ENCODE measurements around the gene SIN3A.

Gene SIN3A

DNA sequence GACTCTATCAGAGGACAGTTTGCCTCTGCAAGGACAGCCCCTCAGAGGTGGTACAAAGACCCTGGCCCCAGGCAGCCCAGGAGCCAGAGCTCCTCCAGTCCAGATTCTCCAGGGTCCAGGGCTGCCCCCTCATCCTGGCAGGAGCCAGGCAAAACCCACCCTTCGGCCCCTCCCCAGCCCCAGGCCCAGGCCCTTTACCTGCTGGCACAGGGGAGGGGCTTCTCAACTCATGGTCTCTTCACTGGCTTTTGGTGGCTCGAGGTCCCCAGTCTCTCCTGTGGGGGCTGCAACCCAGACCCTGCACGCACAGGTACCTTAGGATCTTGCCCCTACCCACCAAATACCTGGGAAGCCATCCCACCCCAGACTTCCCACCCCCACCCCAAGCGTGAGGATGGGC lies 96.1 kb downstream of the SIN3A start:
- no peak overlapping the region for H3K27ac ChIP-seq
- no peaks in the 10 kb centered on the region for H4K20me1 ChIP-seq (ENCODE audit: insufficient read depth)
- H2AFZ ChIP-seq (ENCODE audit: low read depth), result no peak overlapping the region
- no peak overlapping the region for H3K9ac ChIP-seq
- H3K4me3 ChIP-seq (IDR thresholded peaks at IDR 0.05; ENCODE audit: insufficient read depth, low read depth, low read length), result no peak overlapping the region
- TF ChIP-seq, protein P1, sequence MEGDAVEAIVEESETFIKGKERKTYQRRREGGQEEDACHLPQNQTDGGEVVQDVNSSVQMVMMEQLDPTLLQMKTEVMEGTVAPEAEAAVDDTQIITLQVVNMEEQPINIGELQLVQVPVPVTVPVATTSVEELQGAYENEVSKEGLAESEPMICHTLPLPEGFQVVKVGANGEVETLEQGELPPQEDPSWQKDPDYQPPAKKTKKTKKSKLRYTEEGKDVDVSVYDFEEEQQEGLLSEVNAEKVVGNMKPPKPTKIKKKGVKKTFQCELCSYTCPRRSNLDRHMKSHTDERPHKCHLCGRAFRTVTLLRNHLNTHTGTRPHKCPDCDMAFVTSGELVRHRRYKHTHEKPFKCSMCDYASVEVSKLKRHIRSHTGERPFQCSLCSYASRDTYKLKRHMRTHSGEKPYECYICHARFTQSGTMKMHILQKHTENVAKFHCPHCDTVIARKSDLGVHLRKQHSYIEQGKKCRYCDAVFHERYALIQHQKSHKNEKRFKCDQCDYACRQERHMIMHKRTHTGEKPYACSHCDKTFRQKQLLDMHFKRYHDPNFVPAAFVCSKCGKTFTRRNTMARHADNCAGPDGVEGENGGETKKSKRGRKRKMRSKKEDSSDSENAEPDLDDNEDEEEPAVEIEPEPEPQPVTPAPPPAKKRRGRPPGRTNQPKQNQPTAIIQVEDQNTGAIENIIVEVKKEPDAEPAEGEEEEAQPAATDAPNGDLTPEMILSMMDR (conservative IDR thresholded peaks at IDR 0.05; ENCODE audit: low read depth, low read length), result no peak
- no peaks in the 10 kb centered on the region for H3K79me2 ChIP-seq (ENCODE audit: insufficient read depth, low read depth)
- no peaks in the 10 kb centered on the region for H3K27me3 ChIP-seq (ENCODE audit: insufficient read depth, low read depth)
- H3K4me1 ChIP-seq (ENCODE audit: low read depth, poor library complexity, severe bottlenecking), result no peaks in the 10 kb centered on the region
- no peaks in the 10 kb centered on the region for H3K36me3 ChIP-seq (ENCODE audit: insufficient read depth)
- no peak overlapping the region for H3K4me2 ChIP-seq

DNA sequence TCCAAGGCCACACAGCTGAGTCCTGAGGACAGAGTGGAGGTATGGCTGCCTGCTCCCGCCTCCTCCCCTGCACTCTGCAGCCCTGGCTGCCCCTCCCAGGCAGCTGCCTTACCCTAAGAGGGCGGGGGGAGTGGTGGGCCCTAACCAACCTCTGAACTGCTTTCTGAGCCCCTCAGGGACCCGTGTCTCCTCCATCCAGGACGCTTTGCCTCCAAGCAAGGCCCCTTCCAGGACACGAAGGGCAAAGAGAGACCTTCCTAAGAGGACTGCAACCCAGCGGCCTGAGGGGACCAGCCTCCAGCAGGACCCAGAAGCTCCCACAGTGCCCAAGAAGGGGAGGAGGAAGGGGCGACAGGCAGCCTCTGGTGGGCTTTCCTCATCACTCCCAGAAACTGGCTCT lies 97.0 kb downstream of the SIN3A start:
- TF ChIP-seq, protein P1 (conservative IDR thresholded peaks at IDR 0.05; ENCODE audit: low read depth, low read length), result no peak
- no peak overlapping the region for H2AFZ ChIP-seq (ENCODE audit: low read depth)
- no peaks in the 10 kb centered on the region for H3K27me3 ChIP-seq (ENCODE audit: insufficient read depth, low read depth)
- no peaks in the 10 kb centered on the region for H3K79me2 ChIP-seq (ENCODE audit: insufficient read depth, low read depth)
- H3K36me3 ChIP-seq (ENCODE audit: insufficient read depth), result no peaks in the 10 kb centered on the region
- no peak overlapping the region for H3K4me3 ChIP-seq (IDR thresholded peaks at IDR 0.05; ENCODE audit: insufficient read depth, low read depth, low read length)
- H4K20me1 ChIP-seq (ENCODE audit: insufficient read depth), result no peaks in the 10 kb centered on the region
- H3K4me1 ChIP-seq (ENCODE audit: low read depth, poor library complexity, severe bottlenecking), result peaks cover 8% of the 10 kb centered on the region
- H3K4me2 ChIP-seq, result no peak overlapping the region
- H3K9ac ChIP-seq, result no peak overlapping the region
- no peak overlapping the region for H3K27ac ChIP-seq

DNA sequence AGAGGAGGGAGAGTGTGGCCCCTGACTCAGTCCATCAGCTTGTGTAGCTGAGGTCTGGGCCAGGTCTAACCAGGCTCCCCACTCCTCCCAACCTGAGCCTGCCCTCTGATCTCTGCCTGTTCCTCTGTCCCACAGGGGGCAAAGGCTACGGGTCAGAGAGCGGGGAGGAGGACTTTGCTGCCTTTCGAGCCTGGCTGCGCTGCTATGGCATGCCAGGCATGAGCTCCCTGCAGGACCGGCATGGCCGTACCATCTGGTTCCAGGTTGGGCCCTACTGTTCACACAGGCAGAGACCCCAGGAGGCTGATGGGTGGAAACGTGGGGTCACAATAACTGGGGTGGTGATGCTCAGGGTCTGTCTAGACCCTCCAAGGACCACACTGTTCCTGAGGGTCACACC lies 97.9 kb downstream of the SIN3A start:
- Histone ChIP-seq H3K27me3 (ENCODE audit: insufficient read depth, low read depth) (peaks cover 2% of the 10 kb centered on the region; the same call in 1 of the 2 replicates), H2AFZ (ENCODE audit: low read depth) (no peak overlapping the region), H3K9ac (no peak overlapping the region), H3K4me1 (ENCODE audit: low read depth, poor library complexity, severe bottlenecking) (peaks cover 8% of the 10 kb centered on the region), H4K20me1 (ENCODE audit: insufficient read depth) (no peaks in the 10 kb centered on the region), H3K4me3 (IDR thresholded peaks at IDR 0.05; ENCODE audit: insufficient read depth, low read depth, low read length) (no peak overlapping the region), H3K79me2 (ENCODE audit: insufficient read depth, low read depth) (no peaks in the 10 kb centered on the region), H3K27ac (no peak overlapping the region), H3K4me2 (no peak overlapping the region), H3K36me3 (ENCODE audit: insufficient read depth) (no peaks in the 10 kb centered on the region)
- TF ChIP-seq, protein P1 (conservative IDR thresholded peaks at IDR 0.05; ENCODE audit: low read depth, low read length), result no peak

DNA sequence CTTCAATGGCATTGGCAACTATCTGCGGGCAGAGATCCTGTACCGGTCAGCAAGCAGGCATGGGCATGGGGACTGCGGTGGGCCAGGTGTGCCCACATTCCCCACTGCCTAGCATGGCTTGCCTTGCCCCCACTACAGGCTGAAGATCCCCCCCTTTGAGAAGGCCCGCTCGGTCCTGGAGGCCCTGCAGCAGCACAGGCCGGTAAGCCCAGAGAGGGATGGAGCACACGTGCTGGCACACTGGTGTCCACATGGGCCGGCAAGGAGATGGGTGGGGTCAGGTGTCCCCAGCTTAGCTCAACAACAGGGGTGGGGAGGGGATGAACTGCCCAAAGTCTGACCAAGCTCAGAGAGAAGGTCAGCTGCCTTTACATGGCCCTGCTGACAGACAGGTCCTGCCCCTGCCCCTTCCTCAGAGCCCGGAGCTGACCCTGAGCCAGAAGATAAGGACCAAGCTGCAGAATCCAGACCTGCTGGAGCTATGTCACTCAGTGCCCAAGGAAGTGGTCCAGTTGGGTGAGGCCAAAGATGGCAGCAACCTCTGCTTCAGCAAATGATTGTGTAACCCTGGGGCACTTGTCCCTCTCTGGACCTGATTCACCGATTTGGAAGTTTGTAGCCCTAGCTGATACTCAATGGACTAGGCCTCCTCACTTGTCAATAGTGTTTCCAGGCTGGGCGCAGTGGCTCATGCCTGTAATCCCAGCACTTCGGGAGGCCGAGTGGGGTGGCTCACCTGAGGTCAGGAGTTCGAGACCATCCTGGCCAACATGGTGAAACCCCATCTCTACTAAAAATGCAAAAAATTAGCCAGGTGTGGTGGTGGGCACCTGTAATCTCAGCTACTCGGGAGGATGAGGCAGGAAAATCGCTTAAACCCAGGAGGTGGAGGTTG lies 99.1 kb downstream of the SIN3A start:
- Histone ChIP-seq H3K27me3 (ENCODE audit: insufficient read depth, low read depth) (peaks cover 7% of the 10 kb centered on the region; the same call in 1 of the 2 replicates), H3K79me2 (ENCODE audit: insufficient read depth, low read depth) (no peaks in the 10 kb centered on the region), H3K4me3 (IDR thresholded peaks at IDR 0.05; ENCODE audit: insufficient read depth, low read depth, low read length) (no peak overlapping the region), H3K27ac (no peak overlapping the region), H3K4me2 (no peak overlapping the region), H4K20me1 (ENCODE audit: insufficient read depth) (no peaks in the 10 kb centered on the region), H3K4me1 (ENCODE audit: low read depth, poor library complexity, severe bottlenecking) (peaks cover 8% of the 10 kb centered on the region), H3K36me3 (ENCODE audit: insufficient read depth) (no peaks in the 10 kb centered on the region), H2AFZ (ENCODE audit: low read depth) (no peak overlapping the region), H3K9ac (no peak overlapping the region)
- TF ChIP-seq, protein P1 (conservative IDR thresholded peaks at IDR 0.05; ENCODE audit: low read depth, low read length), result no peak

Data from KMS-11 (cell line).